H1 (cell line): ENCODE results near the gene RYR3. TPM values are rescaled to one million over a fixed set of nuclear protein-coding genes. Genes with fewer than 3 reads are reported as not detected.

Source experiments
- CTCF ChIA-PET: fragments of 300-600 bp; sonication (Branson Sonifier 250); formaldehyde crosslinking; loops from one replicate; lab custom pipeline; 2021; ENCODE audit not compliant: partially characterized antibody; lab: Charles Lee
- POLR2A ChIA-PET: fragments of 300-600 bp; sonication (Branson Sonifier 250); formaldehyde crosslinking; loops from one replicate; lab custom pipeline; 2021; ENCODE audit warnings: inconsistent platforms; ENCODE audit not compliant: partially characterized antibody; lab: Charles Lee
- DNase-seq, 2 experiments: peaks; one replicate each; pipeline versions ENCODE4 v3.0.0 to v3.0.0-alpha.2; 2010 to 2022; ENCODE audit warnings: low spot score in 2 of 2, low read depth in 1 of 2, mixed read lengths in 1 of 2
- FAIRE-seq: peaks from 2 replicates; lab custom pipeline; 2011; peaks lifted over from hg19 to GRCh38; lab: Jason Lieb, UNC
- H2AFZ ChIP-seq: 2 replicates; pipeline ENCODE4 v1.8.1; 2012; ENCODE audit warnings: low read length, inconsistent platforms
- H2AK5ac ChIP-seq: 2 replicates; pipeline ENCODE4 v1.6.1; 2013; ENCODE audit warnings: low read depth, low read length
- H2BK120ac ChIP-seq: replicated peaks from 2 replicates; pipeline ENCODE3; 2013; ENCODE audit warnings: low read depth, low read length, inconsistent platforms
- H2BK12ac ChIP-seq: 2 replicates; pipeline ENCODE4 v1.6.1; 2013; ENCODE audit warnings: low read depth, low read length
- H2BK15ac ChIP-seq: 2 replicates; pipeline ENCODE4 v1.6.1; 2013; ENCODE audit warnings: low read length
- H2BK20ac ChIP-seq: 2 replicates; pipeline ENCODE4 v1.6.1; 2013; ENCODE audit warnings: low read length
- H2BK5ac ChIP-seq: 2 replicates; pipeline ENCODE4 v1.6.1; 2013; ENCODE audit warnings: low read depth, low read length
- H3K14ac ChIP-seq: 2 replicates; pipeline ENCODE4 v1.6.1; 2013; ENCODE audit warnings: inconsistent platforms; ENCODE audit not compliant: insufficient read length
- H3K18ac ChIP-seq: 2 replicates; pipeline ENCODE4 v1.6.1; 2013; ENCODE audit warnings: low read length; ENCODE audit errors: extremely low read depth
- H3K23ac ChIP-seq: 2 replicates; pipeline ENCODE4 v1.6.1; 2013; ENCODE audit warnings: inconsistent platforms; ENCODE audit not compliant: insufficient read length
- H3K23me2 ChIP-seq: 2 replicates; pipeline ENCODE4 v1.6.1; 2013; ENCODE audit warnings: low read depth, low read length
- H3K27ac ChIP-seq: 2 replicates; pipeline ENCODE4 v1.6.1; 2011; ENCODE audit warnings: low read depth, low read length, inconsistent platforms
- H3K27me3 ChIP-seq, 4 experiments: replicated peaks in 1 of 4; 1 replicate in 1 of 4; 2 replicates in 3 of 4; pipeline versions ENCODE4 v1.6.1 to v1.8.1; 2011 to 2013; ENCODE audit warnings: low read length in 3 of 4, mild to moderate bottlenecking in 3 of 4, inconsistent platforms in 2 of 4, mixed read lengths in 2 of 4, moderate library complexity in 1 of 4; ENCODE audit not compliant: control insufficient read depth in 3 of 4, insufficient read depth in 3 of 4; ENCODE audit errors: extremely low read depth in 1 of 4
- H3K36me3 ChIP-seq, 4 experiments: 2 replicates each; pipeline versions ENCODE4 v1.6.1 to v1.8.1; 2011 to 2013; ENCODE audit warnings: mild to moderate bottlenecking in 4 of 4, low read length in 3 of 4, moderate library complexity in 2 of 4, control low read depth in 1 of 4, inconsistent platforms in 1 of 4; ENCODE audit not compliant: insufficient read depth in 4 of 4, control insufficient read depth in 2 of 4
- H3K4ac ChIP-seq: replicated peaks from 2 replicates; pipeline ENCODE3; 2013; ENCODE audit warnings: low read length, low read depth, mixed read lengths, inconsistent platforms; ENCODE audit not compliant: insufficient read length
- H3K4me1 ChIP-seq, 4 experiments: replicated peaks in 1 of 4; 1 replicate in 1 of 4; 2 replicates in 3 of 4; pipeline versions ENCODE4 v1.6.1 to v1.8.1; 2011 to 2013; ENCODE audit warnings: low read length in 3 of 4, inconsistent platforms in 2 of 4, mixed read lengths in 1 of 4; ENCODE audit not compliant: insufficient read depth in 4 of 4, control insufficient read depth in 3 of 4
- H3K4me2 ChIP-seq, 2 experiments: 2 replicates each; pipeline versions ENCODE4 v1.6.1 to v1.8.1; 2011 to 2013; ENCODE audit warnings: low read depth in 2 of 2, low read length in 2 of 2, control low read depth in 1 of 2, inconsistent platforms in 1 of 2, mild to moderate bottlenecking in 1 of 2; ENCODE audit not compliant: insufficient read depth in 1 of 2
- H3K4me3 ChIP-seq, 4 experiments: fragments of 200-600, 300-600 bp in 1 of 4; sonication (generic), shearing (Covaris generic), sonication (Bioruptor Twin) in 1 of 4; 2 replicates each; pipeline versions ENCODE4 v1.5.1 to v1.8.1; 2011 to 2016; ENCODE audit warnings: low read length in 4 of 4, low read depth in 3 of 4, control low read depth in 2 of 4, inconsistent platforms in 2 of 4, mild to moderate bottlenecking in 2 of 4, mixed read lengths in 1 of 4, moderate library complexity in 1 of 4; ENCODE audit not compliant: insufficient read depth in 2 of 4; ENCODE audit errors: extremely low read depth in 1 of 4
- H3K56ac ChIP-seq: replicated peaks from 2 replicates; pipeline ENCODE3; 2013; ENCODE audit warnings: low read depth, mild to moderate bottlenecking, mixed read lengths, low read length, inconsistent platforms; ENCODE audit not compliant: insufficient read length
- H3K79me1 ChIP-seq: 2 replicates; pipeline ENCODE4 v1.6.1; 2013; ENCODE audit warnings: low read depth, low read length, control low read depth
- H3K79me2 ChIP-seq, 2 experiments: 2 replicates each; pipeline versions ENCODE4 v1.6.1 to v1.8.1; 2012 to 2013; ENCODE audit warnings: low read length in 2 of 2, mild to moderate bottlenecking in 2 of 2, inconsistent platforms in 1 of 2; ENCODE audit not compliant: insufficient read depth in 2 of 2, control insufficient read depth in 1 of 2
- H3K9ac ChIP-seq, 4 experiments: replicated peaks in 1 of 4; 1 replicate in 1 of 4; 2 replicates in 3 of 4; pipeline versions ENCODE4 v1.6.1 to v1.8.1; 2011 to 2013; ENCODE audit warnings: low read depth in 3 of 4, low read length in 3 of 4, control low read depth in 2 of 4, mild to moderate bottlenecking in 2 of 4, moderate library complexity in 2 of 4, inconsistent platforms in 1 of 4; ENCODE audit errors: extremely low read depth in 1 of 4
- H3K9me3 ChIP-seq, 2 experiments: 2 replicates each; pipeline versions ENCODE4 v1.6.1 to v1.8.1; 2012 to 2013; ENCODE audit warnings: mild to moderate bottlenecking in 2 of 2, moderate library complexity in 2 of 2, control low read depth in 1 of 2, inconsistent platforms in 1 of 2, low read depth in 1 of 2, low read length in 1 of 2, mixed read lengths in 1 of 2; ENCODE audit not compliant: insufficient read depth in 2 of 2
- H4K20me1 ChIP-seq, 2 experiments: replicated peaks in 1 of 2; 2 replicates each; pipeline versions ENCODE3 to v1.8.1; 2011 to 2013; ENCODE audit warnings: inconsistent platforms in 2 of 2, low read length in 2 of 2, mild to moderate bottlenecking in 1 of 2; ENCODE audit not compliant: insufficient read depth in 2 of 2, control insufficient read depth in 1 of 2
- H4K5ac ChIP-seq: 2 replicates; pipeline ENCODE4 v1.6.1; 2013; ENCODE audit warnings: low read length, low read depth, mixed read lengths, inconsistent platforms; ENCODE audit not compliant: insufficient read length
- H4K8ac ChIP-seq: 2 replicates; pipeline ENCODE4 v1.8.0; 2013; ENCODE audit warnings: mild to moderate bottlenecking, moderate library complexity, low read length, inconsistent platforms; ENCODE audit not compliant: insufficient read depth; ENCODE audit errors: extremely low read depth
- H4K91ac ChIP-seq: replicated peaks from 2 replicates; pipeline ENCODE3; 2013; ENCODE audit warnings: low read length, mixed read lengths, inconsistent platforms; ENCODE audit not compliant: insufficient read length
- CBX5 ChIP-seq: fragments of 300-800, 300-1000 bp; sonication (generic); IDR thresholded peaks from 2 replicates; pipeline ENCODE4 v1.7.1; 2016; ENCODE audit warnings: antibody characterized with exemption, low read length, low read depth
- CTBP2 ChIP-seq: IDR thresholded peaks from 2 replicates; pipeline ENCODE4 v1.7.0; 2011; ENCODE audit warnings: borderline replicate concordance, mild to moderate bottlenecking, moderate library complexity, mixed read lengths, low read length; ENCODE audit not compliant: insufficient read depth, insufficient read length
- CTCF ChIP-seq, 3 experiments: IDR thresholded peaks; 1 replicate in 2 of 3; 2 replicates in 1 of 3; pipeline versions ENCODE4 v1.5.1 to v1.6.1; 2011; ENCODE audit warnings: low read length in 3 of 3, mild to moderate bottlenecking in 3 of 3, inconsistent platforms in 2 of 3, low read depth in 1 of 3, moderate library complexity in 1 of 3; ENCODE audit not compliant: insufficient read depth in 1 of 3; ENCODE audit errors: control extremely low read depth in 1 of 3
- HDAC2 ChIP-seq, 2 experiments: fragments of 300-600 bp in 1 of 2; sonication (generic) in 1 of 2; IDR thresholded peaks; 2 replicates each; pipeline ENCODE4 v1.6.1; 2011 to 2012; ENCODE audit warnings: low read depth in 2 of 2, low read length in 2 of 2, mild to moderate bottlenecking in 2 of 2, moderate library complexity in 2 of 2, borderline replicate concordance in 1 of 2, inconsistent platforms in 1 of 2
- HDAC6 ChIP-seq: IDR thresholded peaks from one replicate; pipeline ENCODE4 v1.7.1; 2012; ENCODE audit warnings: low read depth, mild to moderate bottlenecking, inconsistent platforms, low read length, moderate library complexity
- JUN ChIP-seq: IDR thresholded peaks from 2 replicates; pipeline ENCODE4 v1.6.1; 2011; ENCODE audit warnings: low read depth, mild to moderate bottlenecking, improper control_type of control experiment, low read length
- JUND ChIP-seq: IDR thresholded peaks from 2 replicates; pipeline ENCODE4 v1.6.1; 2011; ENCODE audit warnings: mild to moderate bottlenecking, improper control_type of control experiment, low read length
- MAFK ChIP-seq: IDR thresholded peaks from 2 replicates; pipeline ENCODE4 v1.6.1; 2012; ENCODE audit warnings: low read depth, mild to moderate bottlenecking, improper control_type of control experiment, low read length
- POLR2A ChIP-seq, 2 experiments: IDR thresholded peaks; 1 replicate in 1 of 2; 2 replicates in 1 of 2; pipeline ENCODE4 v1.6.1; 2011; ENCODE audit warnings: low read depth in 2 of 2, low read length in 2 of 2, mild to moderate bottlenecking in 2 of 2; ENCODE audit errors: control extremely low read depth in 1 of 2
- RAD21 ChIP-seq, 2 experiments: IDR thresholded peaks in 1 of 2; conservative IDR thresholded peaks in 1 of 2; 2 replicates each; pipeline ENCODE4 v1.6.1; 2011; ENCODE audit warnings: low read depth in 2 of 2, low read length in 2 of 2, improper control_type of control experiment in 1 of 2, inconsistent platforms in 1 of 2, mild to moderate bottlenecking in 1 of 2, moderate library complexity in 1 of 2
- SRF ChIP-seq: IDR thresholded peaks from 2 replicates; pipeline ENCODE4 v1.6.1; 2011; ENCODE audit warnings: mild to moderate bottlenecking, low read depth, low read length, moderate library complexity
- TCF12 ChIP-seq: IDR thresholded peaks from 2 replicates; pipeline ENCODE4 v1.6.1; 2011; ENCODE audit warnings: low read depth, mild to moderate bottlenecking, low read length
- WGBS, 2 experiments: shearing (Covaris generic) in 1 of 2; methylation state at CpG; one replicate each; pipeline versions ENCODE4 v1.1.6 to v1.1.7; 2013 to 2015; ENCODE audit warnings: low lambda C conversion rate in 2 of 2, mixed read lengths in 2 of 2, inconsistent platforms in 1 of 2, low coverage in 1 of 2, missing lambda C conversion rate in 1 of 2; ENCODE audit not compliant: insufficient replicate concordance in 2 of 2, insufficient coverage in 1 of 2, insufficient read length in 1 of 2; ENCODE audit errors: extremely low coverage in 1 of 2, missing lambda C conversion rate in 1 of 2; 5-methylcytosine and 5-hydroxymethylcytosine counted together
- polyA plus RNA-seq, 7 experiments: library from polyadenylated mRNA; depleted of rRNA in 3 of 7; stranded (reverse) in 5 of 7; unstranded in 2 of 7; fragments of >200 nt in 5 of 7; fragments of 200-250 nt in 2 of 7; gene quantifications; 1 replicate in 5 of 7; 2 replicates in 1 of 7; 4 replicates in 1 of 7; pipeline versions ENCODE4 v1.2.1 to v1.2.3, GENCODE V29; 2011 to 2013; ENCODE audit warnings: missing spikeins in 2 of 7, mixed read lengths in 2 of 7
- total RNA-seq: library from RNA; stranded (reverse); fragmentation: NEBNext Ultra II Directional; extraction: Animal tissue kit (Norgen Biotek cat#: 25700); gene quantifications from 2 replicates; pipeline ENCODE4 v1.2.1, GENCODE V29; 2021

The RYR3 gene
- total and polyA plus RNA-seq, 2 of the 8 experiments (the other 6 are each of a cell fraction or from before 2014, with no cell fraction given), result 0.33 to 3.4 TPM

- H3K9ac ChIP-seq, result no peak overlapping the region
- H3K23ac ChIP-seq, result no peak overlapping the region
- no peaks in the 10 kb centered on the region for H3K36me3 ChIP-seq
- H4K91ac ChIP-seq, result no peak overlapping the region
- H3K14ac ChIP-seq, result no peak overlapping the region
- H2BK120ac ChIP-seq, result no peak overlapping the region
- POLR2A ChIA-PET, result no interaction called here
- H3K23me2 ChIP-seq, result no peaks in the 10 kb centered on the region
- H3K27me3 ChIP-seq, result no peaks in the 10 kb centered on the region
- no peak overlapping the region for H3K18ac ChIP-seq
- no peak overlapping the region for H4K5ac ChIP-seq
- H2BK5ac ChIP-seq, result no peak overlapping the region
- H3K4me3 ChIP-seq, result no peak overlapping the region
- CTCF ChIA-PET, result interaction anchor here (0.7 to 1.3 kb wide), 3 partner anchors 9 to 1615 kb away, joined by 3 to 4 read pairs (median 3); partner anchors contain the start of gene AQR
- H3K9me3 ChIP-seq, result no peaks in the 10 kb centered on the region
- no peak overlapping the region for H4K8ac ChIP-seq
- H2BK15ac ChIP-seq, result no peak overlapping the region
- no peaks in the 10 kb centered on the region for H4K20me1 ChIP-seq
- H3K4me1 ChIP-seq, result no peaks in the 10 kb centered on the region
- no peak overlapping the region for H3K4ac ChIP-seq
- no peak overlapping the region for H3K56ac ChIP-seq
- FAIRE-seq (no peak), DNase-seq (no peak)
- no peaks in the 10 kb centered on the region for H3K79me2 ChIP-seq
- no peak overlapping the region for H2AFZ ChIP-seq
- H2BK12ac ChIP-seq, result no peak overlapping the region
- no peak overlapping the region for H2BK20ac ChIP-seq
- 82% methylated on average over 1 of the region's 1 CpG; no CpG with 5 or more reads in 1 of the 2 experiments for whole genome bisulfite sequencing, 2 experiments
- no peaks in the 10 kb centered on the region for H3K79me1 ChIP-seq
- no peak overlapping the region for H2AK5ac ChIP-seq
- H3K4me2 ChIP-seq, result no peak overlapping the region
- no peak overlapping the region for H3K27ac ChIP-seq
- TF ChIP-seq POLR2A (IDR thresholded peaks at IDR 0.05; ENCODE audit: control extremely low read depth in 1 of 2, low read depth in 2 of 2, low read length in 2 of 2) (no peak), CTCF (IDR thresholded peaks at IDR 0.05; ENCODE audit: control extremely low read depth in 1 of 3, insufficient read depth in 1 of 3, low read depth in 1 of 3, low read length in 3 of 3) (no peak), RAD21 (IDR thresholded peaks at IDR 0.05 in 1 of 2, conservative IDR thresholded peaks at IDR 0.05 in 1 of 2; ENCODE audit: low read depth in 2 of 2, low read length in 2 of 2) (no peak), JUND (no peak), MAFK (no peak), HDAC2 (IDR thresholded peaks at IDR 0.05; ENCODE audit: borderline replicate concordance in 1 of 2, low read depth in 2 of 2, low read length in 2 of 2) (no peak), CTBP2 (no peak), TCF12 (no peak), JUN (no peak), HDAC6 (no peak), SRF (no peak), CBX5 (no peak)
These were observed 43.6 kb downstream of the RYR3 start for GRCh38 chr15:33354411-33354810.
